G401.6 (cell line): ENCODE results near the gene CCNK.

Source experiments
- FAIRE-seq: peaks from 2 replicates; lab custom pipeline; 2012; peaks lifted over from hg19 to GRCh38; lab: Jason Lieb, UNC

Gene CCNK

GRCh38 chr14:99554757-99555531 is 73.7 kb downstream of the CCNK start:
- no peak for FAIRE-seq

DNA sequence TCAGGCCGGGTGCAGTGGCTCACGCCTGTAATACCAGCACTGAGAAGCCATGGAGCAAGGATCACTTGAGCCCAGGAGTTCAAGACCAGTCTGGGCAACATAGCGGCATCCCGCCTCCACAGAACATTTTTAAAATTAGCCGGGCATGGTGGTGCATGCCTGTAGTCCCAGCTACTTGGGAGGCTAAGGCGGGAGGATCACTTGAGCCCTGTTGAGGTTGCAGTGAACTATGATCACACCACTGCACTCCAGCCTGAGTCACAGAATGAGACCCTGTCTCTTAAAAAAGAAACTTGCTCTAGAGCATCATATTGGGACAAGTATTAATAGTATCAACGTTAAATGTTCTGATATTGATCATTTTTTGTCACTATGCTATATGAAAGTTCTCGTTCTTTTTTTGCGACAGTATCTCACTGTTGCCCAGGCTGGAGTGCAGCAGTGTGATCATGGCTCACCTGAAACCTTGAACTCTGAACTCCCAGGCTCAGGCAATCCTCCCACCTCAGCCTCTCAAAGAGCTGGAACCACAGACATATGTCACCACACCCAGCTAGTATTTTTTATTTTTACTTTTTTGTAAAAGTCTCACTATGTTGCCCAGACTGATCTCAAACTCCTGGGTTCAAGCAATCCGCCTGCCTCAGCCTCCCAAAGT is 75.1 kb downstream of the CCNK start:
- no peak for FAIRE-seq

DNA sequence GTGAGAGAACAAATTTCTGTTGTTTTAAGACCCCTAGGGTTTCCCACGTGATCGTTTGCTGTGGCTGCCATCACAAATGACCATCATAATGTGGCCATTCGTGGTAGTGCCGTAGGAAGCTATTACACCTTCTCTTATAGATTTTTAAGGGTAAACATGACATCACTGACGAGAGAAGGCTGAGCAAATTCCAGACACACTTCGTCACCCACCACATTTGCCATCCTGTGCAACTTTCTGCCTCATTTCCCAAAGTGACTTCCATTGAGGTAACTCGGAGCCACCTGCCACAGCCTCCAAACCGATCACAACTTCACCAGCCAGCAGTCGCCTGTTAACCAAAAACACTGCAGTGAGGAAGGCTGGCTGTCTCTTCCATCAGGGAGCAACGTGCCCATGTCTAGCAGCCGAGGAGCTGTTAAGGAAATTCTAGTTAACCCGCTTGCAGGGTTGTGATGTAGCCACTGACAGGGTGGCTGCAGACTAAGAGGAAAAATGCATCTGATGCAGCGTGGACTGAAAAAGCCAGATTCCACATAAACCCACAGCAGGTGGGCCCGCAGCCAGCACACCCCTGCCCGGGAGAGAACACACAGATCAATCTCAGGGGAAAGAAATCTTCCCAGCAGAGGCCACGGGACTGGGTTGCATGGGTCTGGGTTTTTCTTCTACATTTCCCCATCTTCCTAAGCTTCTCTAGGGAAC is 78.2 kb downstream of the CCNK start:
- FAIRE-seq: no peak

DNA sequence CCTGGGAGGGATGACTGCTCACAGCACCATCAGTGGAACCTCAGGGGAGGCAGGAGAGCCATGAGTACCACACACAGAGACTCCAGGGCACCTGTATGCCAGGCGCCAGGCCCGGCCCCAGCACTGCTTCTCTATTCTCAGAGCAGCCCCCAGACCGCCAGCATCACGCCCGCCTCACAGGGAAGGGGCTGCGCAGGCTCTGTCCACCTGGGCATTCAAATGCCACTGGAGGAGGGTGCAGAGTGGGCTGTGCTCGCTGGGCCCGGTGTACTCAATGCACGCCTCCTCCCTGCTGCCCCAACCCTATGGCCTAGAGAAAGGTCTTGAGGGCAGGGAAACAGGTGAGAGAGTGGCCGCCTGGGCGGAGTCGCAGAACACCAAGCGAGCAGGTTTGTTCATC is 79.2 kb downstream of the CCNK start:
- no peak for FAIRE-seq

- FAIRE-seq: no peak
Observed at GRCh38 chr14:99560922-99561683, 79.9 kb downstream of the CCNK start.

DNA sequence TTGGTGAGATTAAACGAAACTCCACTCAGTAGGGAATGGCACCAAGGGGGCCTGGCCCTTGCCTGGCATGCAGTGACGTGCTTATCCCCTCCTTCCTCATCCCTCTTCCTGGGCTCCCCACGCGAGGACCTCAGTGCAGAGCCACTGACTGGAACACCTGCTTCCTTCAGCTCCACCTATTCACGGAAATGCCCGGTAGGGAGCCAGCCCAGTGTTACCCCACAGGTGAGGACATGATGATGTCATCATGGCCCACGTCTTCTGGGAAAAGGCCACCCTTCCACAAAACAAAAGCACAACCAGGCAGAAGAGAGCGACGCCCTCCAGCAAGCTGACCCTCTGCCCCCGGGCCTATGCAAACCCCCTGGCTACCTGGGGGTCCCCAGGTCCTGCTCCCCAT is 80.7 kb downstream of the CCNK start:
- no peak for FAIRE-seq
